AG04450 (cell line): Measurements from ENCODE around the gene CCDC192. TPM values are rescaled to one million over a fixed set of nuclear protein-coding genes. Genes with fewer than 3 reads are reported as not detected.

Source experiments
- CTCF ChIA-PET: fragments of 300-600, 350-600 bp; formaldehyde crosslinking; extraction: SDS; loops from one replicate; lab custom pipeline; 2022; ENCODE audit warnings: antibody characterized with exemption, inconsistent platforms; lab: Charles Lee
- POLR2A ChIA-PET: fragments of 350-600 bp; formaldehyde crosslinking; extraction: SDS; loops from one replicate; lab custom pipeline; 2021; ENCODE audit warnings: antibody characterized with exemption, inconsistent platforms; lab: Yijun Ruan, JAX
- DNase-seq: peaks from one replicate; pipeline ENCODE4 v3.0.0-alpha.2; 2011; ENCODE audit warnings: low read depth, low spot score
- H3K27ac ChIP-seq: one replicate; pipeline ENCODE4 v1.5.1; 2012; ENCODE audit warnings: low read depth, low read length, control low read depth
- H3K27me3 ChIP-seq: one replicate; pipeline ENCODE4 v1.6.0; 2012; ENCODE audit warnings: low read length; ENCODE audit not compliant: control insufficient read depth, insufficient read depth
- H3K4me3 ChIP-seq: 2 replicates; pipeline ENCODE4 v1.5.1; 2011; ENCODE audit warnings: mild to moderate bottlenecking, low read depth, low read length, control low read depth
- H3K9me3 ChIP-seq: 2 replicates; pipeline ENCODE4 v1.5.1; 2012; ENCODE audit warnings: low read length; ENCODE audit not compliant: control insufficient read depth, insufficient read depth
- CTCF ChIP-seq: IDR thresholded peaks from 2 replicates; pipeline ENCODE4 v1.5.1; 2011; ENCODE audit warnings: low read depth, low read length, control low read depth, inconsistent platforms
- polyA plus RNA-seq: library from polyadenylated mRNA; depleted of rRNA; stranded (reverse); fragments of >200 nt; gene quantifications from 2 replicates; pipeline ENCODE4 v1.2.3, GENCODE V29; 2011

CCDC192 gene
- polyA plus RNA-seq, 1 experiment: not detected

DNA sequence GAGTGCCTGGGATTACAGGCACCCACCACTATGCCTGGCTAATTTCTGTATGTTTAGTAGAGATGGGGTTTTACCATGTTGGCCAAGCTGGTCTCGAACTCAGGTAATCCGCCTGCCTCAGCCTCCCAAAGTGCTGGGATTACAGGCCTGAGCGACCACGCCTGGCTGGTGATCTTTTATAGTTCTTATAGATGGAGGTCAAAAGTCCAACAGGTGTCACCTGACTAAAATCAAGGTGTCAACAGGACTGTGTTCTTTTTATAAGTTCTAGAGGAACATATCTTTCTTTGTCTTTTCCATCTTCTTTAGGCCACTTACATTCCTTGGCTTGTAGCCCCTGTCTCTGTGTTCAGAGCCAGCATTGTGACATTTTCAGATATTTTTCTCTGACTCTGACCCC, 224.9 kb downstream of the CCDC192 start:
- Histone ChIP-seq H3K4me3 (no peak overlapping the region), H3K27ac (no peak overlapping the region), H3K9me3 (no peaks in the 10 kb centered on the region), H3K27me3 (no peaks in the 10 kb centered on the region)
- ChIA-PET POLR2A (no interaction called here), CTCF (no interaction called here)
- TF ChIP-seq CTCF: no peak
- no peak for DNase-seq

DNA sequence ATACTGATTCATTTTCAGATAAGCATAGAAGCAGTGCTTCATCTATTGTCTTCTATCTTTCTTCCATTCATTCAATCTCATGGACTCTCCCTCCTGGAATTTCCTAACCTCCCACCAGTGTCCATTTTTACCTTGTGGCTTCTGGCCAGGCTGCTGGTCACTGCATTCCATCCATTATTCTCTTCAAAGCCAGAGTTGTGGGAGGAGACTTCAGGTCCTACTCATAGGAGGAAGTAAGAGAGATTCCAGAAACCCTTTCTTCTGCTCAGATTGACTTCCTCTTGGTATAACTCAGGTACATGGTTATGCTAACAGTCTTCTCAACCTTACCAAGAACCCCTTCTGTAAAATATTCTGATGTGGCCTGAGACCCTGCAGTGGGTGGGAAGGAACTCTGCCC, 227.1 kb downstream of the CCDC192 start:
- no peak overlapping the region for H3K27ac ChIP-seq
- DNase-seq: no peak

GRCh38 chr5:127931396-127931795, 228.2 kb downstream of the CCDC192 start:
- no peak overlapping the region for H3K4me3 ChIP-seq
- CTCF ChIA-PET: interaction anchor here (0.6 kb wide), 1 partner anchor 400 kb away, joined by 3 read pairs; no protein-coding TSS in a partner anchor
- TF ChIP-seq CTCF: no peak
- H3K27ac ChIP-seq: no peak overlapping the region
- no peaks in the 10 kb centered on the region for H3K9me3 ChIP-seq
- POLR2A ChIA-PET: no interaction called here
- H3K27me3 ChIP-seq: no peaks in the 10 kb centered on the region
- DNase-seq: no peak

More for the DNA sequence above, 227.1 kb downstream of the CCDC192 start:
- Histone ChIP-seq H3K9me3 (no peaks in the 10 kb centered on the region), H3K27me3 (no peaks in the 10 kb centered on the region), H3K4me3 (no peak overlapping the region)
- ChIA-PET CTCF (no interaction called here), POLR2A (no interaction called here)
- TF ChIP-seq CTCF: no peak

DNA sequence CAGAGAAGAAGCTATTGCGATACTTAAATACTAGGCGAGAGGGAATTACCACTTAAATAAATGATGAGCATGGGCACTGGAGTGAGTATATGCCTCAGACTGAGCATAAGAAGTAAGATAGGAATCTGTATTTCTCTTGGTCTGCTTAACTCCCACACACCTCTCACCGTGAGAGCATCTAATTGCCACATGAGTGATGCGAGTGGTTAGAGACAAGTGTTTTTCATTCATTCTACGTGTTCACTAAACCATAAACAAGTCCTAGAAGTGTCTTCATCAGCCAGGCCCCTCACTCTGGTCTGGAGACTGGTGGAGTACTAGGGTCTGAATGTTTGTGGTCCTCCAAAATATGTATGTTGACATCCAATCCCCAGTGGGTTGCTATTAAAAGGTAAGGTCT, 230.2 kb downstream of the CCDC192 start:
- ChIA-PET CTCF (no interaction called here), POLR2A (no interaction called here)
- Histone ChIP-seq H3K4me3 (no peak overlapping the region), H3K9me3 (no peaks in the 10 kb centered on the region), H3K27ac (no peak overlapping the region), H3K27me3 (no peaks in the 10 kb centered on the region)
- no peak for DNase-seq
- TF ChIP-seq CTCF: no peak

DNA sequence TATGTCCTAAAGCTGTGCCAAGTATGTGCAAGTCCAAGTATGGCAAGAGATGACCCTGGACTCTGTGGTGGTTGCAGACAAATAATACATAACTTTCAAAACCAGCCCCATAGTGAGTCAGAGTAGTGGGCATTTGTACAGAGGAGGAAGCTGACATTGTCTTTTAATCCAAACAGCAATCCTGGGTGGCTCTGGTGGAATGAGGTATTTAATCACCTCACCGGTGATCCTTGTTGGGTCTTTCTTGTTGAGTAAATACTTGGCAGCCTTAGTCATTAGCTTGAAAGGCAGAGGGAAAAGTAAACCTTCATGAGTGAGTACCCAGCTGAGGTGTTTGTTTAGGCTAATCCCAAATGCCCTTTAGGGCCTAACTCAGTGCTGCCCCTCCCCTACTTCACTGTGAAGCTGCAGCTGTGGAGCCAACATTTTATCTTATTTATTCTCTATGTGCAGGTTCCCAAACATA, 231.6 kb downstream of the CCDC192 start:
- CTCF ChIA-PET: no interaction called here
- no peak overlapping the region for H3K27ac ChIP-seq

More for the DNA sequence above, 231.6 kb downstream of the CCDC192 start:
- 0 out of 2 replicates have a peak, but pooled peaks have one; percentile 5 for TF ChIP-seq CTCF
- no peak for DNase-seq
- no peak overlapping the region for H3K4me3 ChIP-seq
- H3K9me3 ChIP-seq: no peaks in the 10 kb centered on the region
- H3K27me3 ChIP-seq: no peaks in the 10 kb centered on the region
- POLR2A ChIA-PET: no interaction called here
